ENCODE results near the gene KRTAP10-6.

Gene KRTAP10-6

DNA sequence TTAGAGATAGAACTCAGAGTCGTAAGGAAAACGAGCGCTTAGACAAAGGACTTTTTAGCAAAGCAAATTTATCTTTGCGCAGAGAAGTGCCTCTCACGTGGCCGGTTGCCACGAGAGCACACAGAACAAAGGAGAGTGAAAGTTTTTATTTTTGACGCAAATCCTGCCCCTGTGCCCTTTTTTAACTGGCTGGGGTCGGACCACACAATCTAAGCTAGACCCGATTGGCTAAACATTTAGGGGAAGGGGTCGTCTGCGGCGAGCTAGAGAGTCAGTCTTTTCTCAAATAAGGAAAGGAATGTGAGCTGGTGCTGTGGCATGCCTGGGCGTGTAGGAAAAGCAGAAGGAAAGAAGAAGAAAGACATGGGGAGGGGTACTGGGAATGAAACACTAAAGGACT is 43.4 kb downstream of the KRTAP10-6 start:
- Histone ChIP-seq H3K4me3 (ENCODE audit: insufficient read depth, low read depth, low read length) (no peak overlapping the region), H3K36me3 (ENCODE audit: control insufficient read depth, insufficient read depth, low read length) (no peaks in the 10 kb centered on the region)

DNA sequence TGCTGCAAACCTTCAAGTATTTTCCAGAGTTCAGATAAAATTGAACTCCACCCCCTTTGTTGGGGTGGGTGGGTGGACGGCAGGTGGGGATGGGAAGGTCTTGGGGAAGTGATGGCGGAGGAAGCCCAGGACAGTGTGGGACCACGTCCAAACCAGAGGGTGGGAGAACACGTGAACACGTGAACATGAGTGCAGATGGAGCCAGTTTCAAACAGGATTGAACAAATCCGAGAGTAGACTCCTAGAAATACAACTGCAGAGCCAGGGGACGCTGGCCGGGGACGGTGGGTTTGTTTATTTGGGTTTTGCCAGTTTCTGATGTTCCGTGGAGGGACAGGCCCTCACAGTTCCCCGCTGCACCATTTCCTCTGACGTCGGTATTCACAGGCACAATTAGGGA is 43.9 kb downstream of the KRTAP10-6 start:
- WGBS, 2 experiments = 88 to 90% methylated on average over 13 of the region's 13 CpGs
- no peaks in the 10 kb centered on the region for H3K36me3 ChIP-seq (ENCODE audit: control insufficient read depth, insufficient read depth, low read length)

More for the DNA sequence above, 43.4 kb downstream of the KRTAP10-6 start:
- peaks cover 27% of the 10 kb centered on the region for H3K4me1 ChIP-seq (ENCODE audit: control insufficient read depth, insufficient read depth, low read length)
- no peaks in the 10 kb centered on the region for H3K27me3 ChIP-seq (ENCODE audit: control insufficient read depth, insufficient read depth, low read length, poor library complexity, severe bottlenecking)
- H3K9me3 ChIP-seq (ENCODE audit: control insufficient read depth, low read length) = no peaks in the 10 kb centered on the region
- WGBS, 2 experiments = 36 to 42% methylated on average over 14 of the region's 14 CpGs
- peak overlapping the region; percentile 85 for H3K27ac ChIP-seq (ENCODE audit: insufficient read depth, low read depth, low read length, poor library complexity, severe bottlenecking)

DNA sequence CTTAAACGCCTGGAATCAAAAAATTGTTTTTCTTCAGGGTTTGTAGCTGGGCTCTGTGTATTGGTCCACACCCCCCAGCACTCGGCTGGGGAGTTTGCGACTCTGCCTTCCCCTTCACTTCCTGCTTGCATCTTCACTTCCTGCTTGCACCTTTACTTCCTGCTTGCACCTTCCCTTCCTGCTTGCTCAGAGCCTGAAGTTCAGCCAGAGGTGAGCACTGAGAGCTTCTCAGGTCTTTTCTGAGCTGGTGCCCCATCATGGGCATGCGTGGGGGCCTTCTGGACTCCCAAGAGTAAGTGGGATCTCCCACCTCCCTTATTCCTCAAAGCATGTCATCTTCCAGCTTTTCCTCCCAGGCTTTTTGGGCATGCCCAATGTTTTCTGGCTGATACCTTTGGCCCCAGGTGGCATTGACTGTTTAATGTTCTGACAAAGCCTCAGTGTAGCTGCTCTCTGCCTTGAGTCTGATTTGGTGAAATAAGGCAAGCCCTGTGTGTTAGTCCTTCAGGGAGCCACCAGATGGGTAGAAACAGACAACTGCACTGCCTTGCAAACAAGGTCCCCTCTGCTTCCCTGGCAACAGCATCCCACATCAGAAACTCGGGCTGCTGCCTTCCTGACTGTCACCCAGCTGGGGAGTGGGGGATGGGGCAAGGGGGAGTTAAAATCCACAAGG is 44.5 kb downstream of the KRTAP10-6 start:
- no peaks in the 10 kb centered on the region for H3K9me3 ChIP-seq (ENCODE audit: control insufficient read depth, low read length)
- no peak overlapping the region for H3K4me3 ChIP-seq (ENCODE audit: insufficient read depth, low read depth, low read length)
- H3K36me3 ChIP-seq (ENCODE audit: control insufficient read depth, insufficient read depth, low read length) = no peaks in the 10 kb centered on the region
- no peak overlapping the region for H3K27ac ChIP-seq (ENCODE audit: insufficient read depth, low read depth, low read length, poor library complexity, severe bottlenecking)
- H3K27me3 ChIP-seq (ENCODE audit: control insufficient read depth, insufficient read depth, low read length, poor library complexity, severe bottlenecking) = no peaks in the 10 kb centered on the region
- WGBS, 2 experiments = 79 to 85% methylated on average over 5 of the region's 5 CpGs
- H3K4me1 ChIP-seq (ENCODE audit: control insufficient read depth, insufficient read depth, low read length) = peaks cover 27% of the 10 kb centered on the region

More for the DNA sequence above, 43.9 kb downstream of the KRTAP10-6 start:
- Histone ChIP-seq H3K27ac (ENCODE audit: insufficient read depth, low read depth, low read length, poor library complexity, severe bottlenecking) (peak overlapping the region; percentile 85), H3K27me3 (ENCODE audit: control insufficient read depth, insufficient read depth, low read length, poor library complexity, severe bottlenecking) (no peaks in the 10 kb centered on the region), H3K9me3 (ENCODE audit: control insufficient read depth, low read length) (no peaks in the 10 kb centered on the region), H3K4me3 (ENCODE audit: insufficient read depth, low read depth, low read length) (no peak overlapping the region), H3K4me1 (ENCODE audit: control insufficient read depth, insufficient read depth, low read length) (peaks cover 27% of the 10 kb centered on the region)

DNA sequence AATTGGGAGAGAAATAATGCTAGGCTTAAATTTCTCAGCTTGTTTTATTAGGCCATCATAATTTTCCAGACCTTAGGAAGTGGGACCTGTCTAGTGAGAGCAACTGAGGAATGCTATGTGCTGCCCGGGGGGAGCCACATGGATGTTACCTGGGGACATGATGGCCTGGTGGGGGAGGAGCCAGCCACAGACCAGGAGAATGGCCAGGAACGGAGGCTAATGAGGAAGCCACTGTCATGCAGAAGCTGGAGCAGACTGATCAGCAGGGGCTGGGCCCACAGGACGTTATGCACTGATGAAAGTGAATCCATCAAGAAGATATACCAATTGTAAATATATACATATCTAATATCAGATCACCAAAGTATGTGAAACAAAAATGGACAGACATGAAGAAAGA is 47.7 kb downstream of the KRTAP10-6 start:
- WGBS, 2 experiments = 77 to 80% methylated on average over 2 to 3 of the region's 3 CpGs
- no peak overlapping the region for H3K4me3 ChIP-seq (ENCODE audit: insufficient read depth, low read depth, low read length)

DNA sequence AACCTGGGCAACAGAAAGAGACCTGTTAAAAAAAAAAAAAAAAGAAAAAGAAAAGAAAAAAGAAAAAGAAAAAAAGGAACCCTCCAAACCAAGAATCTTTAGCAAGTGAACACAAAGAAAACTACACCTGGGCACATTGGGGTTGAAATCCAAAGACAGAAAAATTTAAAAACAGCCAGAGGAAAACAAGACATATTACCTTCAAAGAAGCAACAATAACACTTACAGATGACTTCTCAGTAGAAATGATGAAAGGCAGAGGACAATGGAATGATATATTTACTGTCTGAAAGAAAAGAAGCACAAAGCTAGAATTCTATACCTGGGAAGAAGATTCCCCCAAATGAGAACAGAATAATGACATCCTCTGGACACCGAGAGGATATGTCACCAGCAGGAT is 49.6 kb downstream of the KRTAP10-6 start:
- WGBS, 2 experiments = 90 to 93% methylated on average over 1 of the region's 1 CpG
- Histone ChIP-seq H3K27me3 (ENCODE audit: control insufficient read depth, insufficient read depth, low read length, poor library complexity, severe bottlenecking) (no peaks in the 10 kb centered on the region), H3K4me3 (ENCODE audit: insufficient read depth, low read depth, low read length) (no peak overlapping the region), H3K4me1 (ENCODE audit: control insufficient read depth, insufficient read depth, low read length) (no peaks in the 10 kb centered on the region), H3K36me3 (ENCODE audit: control insufficient read depth, insufficient read depth, low read length) (no peaks in the 10 kb centered on the region), H3K9me3 (ENCODE audit: control insufficient read depth, low read length) (no peaks in the 10 kb centered on the region), H3K27ac (ENCODE audit: insufficient read depth, low read depth, low read length, poor library complexity, severe bottlenecking) (no peak overlapping the region)

More for the DNA sequence above, 47.7 kb downstream of the KRTAP10-6 start:
- Histone ChIP-seq H3K36me3 (ENCODE audit: control insufficient read depth, insufficient read depth, low read length) (no peaks in the 10 kb centered on the region), H3K27me3 (ENCODE audit: control insufficient read depth, insufficient read depth, low read length, poor library complexity, severe bottlenecking) (no peaks in the 10 kb centered on the region), H3K9me3 (ENCODE audit: control insufficient read depth, low read length) (no peaks in the 10 kb centered on the region), H3K27ac (ENCODE audit: insufficient read depth, low read depth, low read length, poor library complexity, severe bottlenecking) (no peak overlapping the region), H3K4me1 (ENCODE audit: control insufficient read depth, insufficient read depth, low read length) (peaks cover 9% of the 10 kb centered on the region)

Data from ectodermal cell (in vitro differentiated cells).